Measurements from ENCODE around the gene GPRC5B.

GPRC5B gene

DNA sequence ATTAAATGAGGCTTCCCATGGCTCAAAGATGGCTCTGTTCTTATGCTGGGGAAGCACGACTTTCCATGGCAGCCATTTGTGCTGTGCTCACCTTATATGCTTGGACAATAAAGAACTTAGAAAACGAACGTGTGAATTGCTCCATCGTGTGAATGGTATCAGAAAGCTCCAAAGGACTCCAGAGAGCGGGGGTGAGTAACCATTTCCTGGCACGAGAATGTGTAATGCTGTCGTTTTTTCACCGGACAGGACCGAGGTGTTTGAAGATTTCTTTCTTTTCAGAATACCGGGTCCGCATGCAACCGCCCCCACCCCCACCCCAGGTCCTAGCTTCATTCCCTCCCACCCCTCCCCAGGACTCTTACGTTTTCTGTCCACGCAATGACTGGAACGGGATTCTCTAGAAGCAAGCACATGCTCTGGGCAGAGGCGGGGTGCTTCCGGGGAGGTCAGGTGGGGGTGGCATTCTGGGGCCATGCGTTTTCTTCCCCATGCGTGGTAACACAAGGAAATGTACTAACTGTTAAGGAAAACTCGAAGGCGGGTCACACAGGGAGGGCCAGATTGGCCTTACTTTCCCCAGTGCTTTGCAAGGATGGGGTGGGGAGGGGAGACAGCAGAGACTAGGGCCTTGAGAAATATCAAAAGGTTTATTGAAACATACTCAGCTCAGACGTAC is 26.2 kb downstream of the GPRC5B start:
- ATAC-seq (ENCODE audit: low read depth) = no peak
- Histone ChIP-seq H3K4me1 (ENCODE audit: insufficient read depth, poor library complexity, severe bottlenecking) (no peaks in the 10 kb centered on the region), H3K27me3 (ENCODE audit: insufficient read depth, poor library complexity, severe bottlenecking) (no peaks in the 10 kb centered on the region), H3K36me3 (ENCODE audit: low read depth) (no peaks in the 10 kb centered on the region), H3K4me3 (ENCODE audit: severe bottlenecking) (no peak overlapping the region), H3K9me3 (ENCODE audit: severe bottlenecking) (no peaks in the 10 kb centered on the region), H3K27ac (ENCODE audit: poor library complexity, severe bottlenecking) (no peak overlapping the region)
- TF ChIP-seq, protein P1, sequence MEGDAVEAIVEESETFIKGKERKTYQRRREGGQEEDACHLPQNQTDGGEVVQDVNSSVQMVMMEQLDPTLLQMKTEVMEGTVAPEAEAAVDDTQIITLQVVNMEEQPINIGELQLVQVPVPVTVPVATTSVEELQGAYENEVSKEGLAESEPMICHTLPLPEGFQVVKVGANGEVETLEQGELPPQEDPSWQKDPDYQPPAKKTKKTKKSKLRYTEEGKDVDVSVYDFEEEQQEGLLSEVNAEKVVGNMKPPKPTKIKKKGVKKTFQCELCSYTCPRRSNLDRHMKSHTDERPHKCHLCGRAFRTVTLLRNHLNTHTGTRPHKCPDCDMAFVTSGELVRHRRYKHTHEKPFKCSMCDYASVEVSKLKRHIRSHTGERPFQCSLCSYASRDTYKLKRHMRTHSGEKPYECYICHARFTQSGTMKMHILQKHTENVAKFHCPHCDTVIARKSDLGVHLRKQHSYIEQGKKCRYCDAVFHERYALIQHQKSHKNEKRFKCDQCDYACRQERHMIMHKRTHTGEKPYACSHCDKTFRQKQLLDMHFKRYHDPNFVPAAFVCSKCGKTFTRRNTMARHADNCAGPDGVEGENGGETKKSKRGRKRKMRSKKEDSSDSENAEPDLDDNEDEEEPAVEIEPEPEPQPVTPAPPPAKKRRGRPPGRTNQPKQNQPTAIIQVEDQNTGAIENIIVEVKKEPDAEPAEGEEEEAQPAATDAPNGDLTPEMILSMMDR (IDR thresholded peaks at IDR 0.05; ENCODE audit: poor library complexity, severe bottlenecking) = no peak
- no peak for DNase-seq (ENCODE audit: low spot score)

DNA sequence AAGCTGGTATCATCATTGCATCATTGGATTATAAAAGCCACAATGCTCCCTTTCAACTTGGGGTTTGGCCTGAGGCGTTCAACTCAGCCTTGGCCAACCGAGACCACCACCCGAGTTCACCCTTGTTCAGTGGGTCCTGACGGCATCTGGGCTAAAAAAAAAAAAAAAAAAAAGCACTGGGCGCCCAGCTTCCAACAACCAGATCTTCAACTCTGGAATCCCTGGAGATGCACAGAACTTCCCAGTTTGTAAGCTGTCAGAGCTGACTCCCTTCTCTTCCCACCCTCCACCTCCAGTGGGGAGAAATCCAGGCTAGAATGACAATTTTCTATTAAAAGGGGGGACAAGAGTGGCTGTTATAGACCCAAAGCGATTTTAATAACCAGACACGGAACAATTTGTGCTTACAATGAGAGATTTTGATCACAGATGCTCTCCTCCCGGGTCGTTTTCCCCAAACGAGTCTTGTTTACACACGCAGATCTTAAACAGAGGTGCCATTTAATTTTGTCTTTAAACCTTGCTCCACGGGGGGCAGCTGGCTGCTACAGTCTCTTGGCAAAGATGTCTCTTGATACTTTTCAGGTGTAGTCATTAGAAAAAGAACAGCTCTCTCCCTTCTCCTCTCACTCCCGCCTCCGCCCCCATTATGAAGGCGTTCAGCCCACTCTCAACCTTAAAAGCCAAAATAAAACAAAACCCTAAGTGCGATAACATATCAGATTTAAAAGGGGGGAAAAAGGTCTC is 26.9 kb downstream of the GPRC5B start:
- DNase-seq (ENCODE audit: low spot score) = no peak
- TF ChIP-seq, protein P1 (IDR thresholded peaks at IDR 0.05; ENCODE audit: poor library complexity, severe bottlenecking) = no peak
- no peak overlapping the region for H3K4me3 ChIP-seq (ENCODE audit: severe bottlenecking)
- ATAC-seq (ENCODE audit: low read depth) = no peak
- H3K9me3 ChIP-seq (ENCODE audit: severe bottlenecking) = no peaks in the 10 kb centered on the region
- H3K27me3 ChIP-seq (ENCODE audit: insufficient read depth, poor library complexity, severe bottlenecking) = no peaks in the 10 kb centered on the region
- H3K27ac ChIP-seq (ENCODE audit: poor library complexity, severe bottlenecking) = no peak overlapping the region
- H3K4me1 ChIP-seq (ENCODE audit: insufficient read depth, poor library complexity, severe bottlenecking) = no peaks in the 10 kb centered on the region
- no peaks in the 10 kb centered on the region for H3K36me3 ChIP-seq (ENCODE audit: low read depth)

DNA sequence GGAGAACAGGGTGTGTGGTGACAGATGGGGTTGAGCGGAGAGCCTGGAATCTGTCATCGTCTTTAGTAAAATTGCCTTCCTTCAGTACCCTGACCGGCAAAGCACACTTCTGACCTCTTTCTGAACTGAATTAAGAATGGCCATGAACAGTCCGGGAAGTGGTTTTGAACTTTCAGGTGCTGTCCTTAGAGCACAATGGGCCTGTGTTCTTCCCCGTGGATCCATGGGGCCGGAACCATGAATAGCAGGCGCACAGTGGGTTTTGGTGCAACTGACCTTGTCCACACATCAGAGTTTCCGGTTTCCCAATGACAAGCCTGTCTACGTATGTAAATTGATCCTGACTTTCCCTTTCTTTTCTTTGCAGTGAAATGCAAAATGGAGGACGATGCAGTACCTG is 28.5 kb downstream of the GPRC5B start:
- no peaks in the 10 kb centered on the region for H3K4me1 ChIP-seq (ENCODE audit: insufficient read depth, poor library complexity, severe bottlenecking)
- no peaks in the 10 kb centered on the region for H3K27me3 ChIP-seq (ENCODE audit: insufficient read depth, poor library complexity, severe bottlenecking)
- H3K4me3 ChIP-seq (ENCODE audit: severe bottlenecking) = no peak overlapping the region
- TF ChIP-seq, protein P1 (IDR thresholded peaks at IDR 0.05; ENCODE audit: poor library complexity, severe bottlenecking) = no peak
- no peaks in the 10 kb centered on the region for H3K9me3 ChIP-seq (ENCODE audit: severe bottlenecking)
- DNase-seq (ENCODE audit: low spot score) (no peak), ATAC-seq (ENCODE audit: low read depth) (no peak)
- no peaks in the 10 kb centered on the region for H3K36me3 ChIP-seq (ENCODE audit: low read depth)
- H3K27ac ChIP-seq (ENCODE audit: poor library complexity, severe bottlenecking) = no peak overlapping the region

DNA sequence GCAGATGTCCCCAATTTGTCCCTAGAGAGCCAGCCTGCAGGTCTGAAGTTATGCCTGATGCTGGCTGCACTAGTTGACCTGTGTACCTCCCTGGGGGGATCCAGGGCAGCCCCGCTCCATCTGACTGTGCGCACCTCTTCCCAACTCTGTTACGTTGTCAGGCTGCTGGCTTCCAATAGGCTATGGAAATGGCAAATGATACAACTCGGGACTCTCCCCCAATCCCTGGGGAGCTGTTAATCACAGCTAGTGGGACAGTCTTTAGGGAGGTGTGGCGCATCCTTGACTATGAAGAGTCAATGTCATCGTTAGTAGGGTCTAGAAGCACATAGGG is 30.1 kb downstream of the GPRC5B start:
- Histone ChIP-seq H3K9me3 (ENCODE audit: severe bottlenecking) (no peaks in the 10 kb centered on the region), H3K4me3 (ENCODE audit: severe bottlenecking) (no peak overlapping the region), H3K27me3 (ENCODE audit: insufficient read depth, poor library complexity, severe bottlenecking) (no peaks in the 10 kb centered on the region), H3K27ac (ENCODE audit: poor library complexity, severe bottlenecking) (no peak overlapping the region), H3K36me3 (ENCODE audit: low read depth) (no peaks in the 10 kb centered on the region), H3K4me1 (ENCODE audit: insufficient read depth, poor library complexity, severe bottlenecking) (no peaks in the 10 kb centered on the region)
- no peak for DNase-seq (ENCODE audit: low spot score)
- TF ChIP-seq, protein P1 (IDR thresholded peaks at IDR 0.05; ENCODE audit: poor library complexity, severe bottlenecking) = no peak
- ATAC-seq (ENCODE audit: low read depth) = no peak
